PC-9 (cell line): Measurements from ENCODE around the gene WDR5B. TPM values are rescaled to one million over a fixed set of nuclear protein-coding genes. Genes with fewer than 3 reads are reported as not detected.

Experiments used
- BruUV-seq: library from RNA; stranded (reverse); fragments of 400-500 nt; replicated peaks from 2 replicates; lab custom pipeline; 2021; lab: Mats Ljungman, UMichigan
- CTCF ChIA-PET: fragments of 300-600 bp; sonication (Branson Sonifier 250); formaldehyde crosslinking; loops from one replicate; lab custom pipeline; 2022; ENCODE audit warnings: antibody characterized with exemption; lab: Charles Lee
- POLR2A ChIA-PET: fragments of 300-600 bp; sonication (Branson Sonifier 250); formaldehyde crosslinking; loops from one replicate; lab custom pipeline; 2022; ENCODE audit warnings: antibody characterized with exemption; ENCODE audit not compliant: unreplicated experiment; lab: Charles Lee
- DNase-seq, 2 experiments: peaks; one replicate each; pipeline versions ENCODE4 v3.0.0 to v3.0.0-alpha.2; 2015 to 2022; ENCODE audit warnings: mixed read lengths in 1 of 2
- H2AFZ ChIP-seq: fragments of 200-600 bp; sonication (generic); 2 replicates; pipeline ENCODE4 v1.8.1; 2017; ENCODE audit warnings: antibody characterized with exemption
- H3F3A ChIP-seq: fragments of 200-600 bp; sonication (generic); 2 replicates; pipeline ENCODE4 v1.8.1; 2017; ENCODE audit warnings: antibody characterized with exemption, mild to moderate bottlenecking, low read depth; ENCODE audit not compliant: insufficient read depth
- H3K27ac ChIP-seq: fragments of 200-600 bp; sonication (generic); 2 replicates; pipeline ENCODE4 v1.6.1; 2016; ENCODE audit warnings: mixed run types
- H3K27me3 ChIP-seq: fragments of 200-600 bp; sonication (generic); 2 replicates; pipeline ENCODE4 v1.6.1; 2016; ENCODE audit warnings: low read depth, mixed run types; ENCODE audit not compliant: insufficient read depth
- H3K36me3 ChIP-seq: fragments of 200-600 bp; sonication (generic); 2 replicates; pipeline ENCODE4 v1.6.1; 2016; ENCODE audit warnings: low read depth, mixed run types
- H3K4me1 ChIP-seq: fragments of 200-600 bp; sonication (generic); replicated peaks from 2 replicates; pipeline ENCODE4 v1.6.1; 2016; ENCODE audit warnings: mixed run types; ENCODE audit not compliant: insufficient read depth
- H3K4me2 ChIP-seq: fragments of 200-600 bp; sonication (generic); 2 replicates; pipeline ENCODE4 v1.6.1; 2017; ENCODE audit warnings: mixed run types
- H3K4me3 ChIP-seq: fragments of 200-600 bp; sonication (generic); 2 replicates; pipeline ENCODE4 v1.6.1; 2016; ENCODE audit warnings: mixed run types
- H3K79me2 ChIP-seq: fragments of 200-600 bp; sonication (generic); 2 replicates; pipeline ENCODE4 v1.6.1; 2017; ENCODE audit warnings: low read depth, mixed run types
- H3K9me2 ChIP-seq: fragments of 200-600 bp; sonication (generic); 2 replicates; pipeline ENCODE4 v1.8.1; 2017; ENCODE audit warnings: mild to moderate bottlenecking; ENCODE audit not compliant: insufficient read depth
- H3K9me3 ChIP-seq: fragments of 200-600 bp; sonication (generic); 2 replicates; pipeline ENCODE4 v1.8.1; 2016; ENCODE audit warnings: low read depth; ENCODE audit not compliant: insufficient read depth
- H4K20me1 ChIP-seq: fragments of 200-600 bp; sonication (generic); 2 replicates; pipeline ENCODE4 v1.8.1; 2017; ENCODE audit not compliant: insufficient read depth
- EZH2 ChIP-seq: fragments of 200-600 bp; sonication (generic); IDR thresholded peaks from 2 replicates; pipeline ENCODE4 v1.8.0; 2017; ENCODE audit warnings: antibody characterized with exemption, low read depth
- intact Hi-C: fragments of 100-400 bp; cut with micrococcal nuclease; formaldehyde crosslinking; loops from one replicate; pipeline ENCODE4 v1.10.0; 2022; ENCODE audit not compliant: unreplicated experiment
- total RNA-seq: library from RNA; stranded (reverse); gene quantifications from 2 replicates; pipeline ENCODE4 v1.2.3, GENCODE V29; 2021
- TF ChIP-seq, protein P1 (sequence below): fragments of 200-600 bp; sonication (generic); conservative IDR thresholded peaks from 2 replicates; pipeline ENCODE4 v1.6.1; 2017; ENCODE audit warnings: mixed run types, antibody characterized with exemption, mild to moderate bottlenecking, moderate library complexity

The WDR5B gene
- total RNA-seq, 1 experiment from 2014 or later, result 5.8 TPM

DNA sequence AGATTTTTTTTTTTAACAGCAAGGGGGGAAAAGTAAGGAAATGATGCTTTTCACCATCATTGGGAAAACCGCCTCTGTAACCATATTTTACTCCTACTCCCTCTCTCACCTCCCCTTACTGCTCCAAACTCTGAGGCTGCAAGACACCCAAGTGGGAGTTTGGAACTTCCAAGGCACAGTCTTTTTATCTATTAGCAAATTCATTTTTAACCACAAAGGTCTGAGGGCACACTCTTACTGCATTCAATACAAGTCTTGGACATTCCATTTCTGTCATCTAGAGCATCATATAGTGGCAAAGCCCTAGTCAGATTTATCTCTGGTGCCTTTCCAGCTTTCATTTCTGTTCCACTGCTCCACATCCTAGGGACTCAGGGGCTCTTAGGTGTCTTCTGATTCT is 18.7 kb downstream of the WDR5B start:
- intact Hi-C loops, result loop anchor here (10.0 kb wide), 2 partner anchors 398 to 548 kb away; partner anchors contain the start of genes HSPBAP1 and SLC49A4
- no peaks in the 10 kb centered on the region for H3K9me2 ChIP-seq
- no peak overlapping the region for H3K4me2 ChIP-seq
- no peak overlapping the region for H3K27ac ChIP-seq
- DNase-seq, result no peak
- H3K4me1 ChIP-seq, result no peaks in the 10 kb centered on the region
- POLR2A ChIA-PET, result no interaction called here
- H3K9me3 ChIP-seq, result no peaks in the 10 kb centered on the region
- H3F3A ChIP-seq, result no peaks in the 10 kb centered on the region; the same call in 1 of the 2 replicates
- TF ChIP-seq, protein P1, sequence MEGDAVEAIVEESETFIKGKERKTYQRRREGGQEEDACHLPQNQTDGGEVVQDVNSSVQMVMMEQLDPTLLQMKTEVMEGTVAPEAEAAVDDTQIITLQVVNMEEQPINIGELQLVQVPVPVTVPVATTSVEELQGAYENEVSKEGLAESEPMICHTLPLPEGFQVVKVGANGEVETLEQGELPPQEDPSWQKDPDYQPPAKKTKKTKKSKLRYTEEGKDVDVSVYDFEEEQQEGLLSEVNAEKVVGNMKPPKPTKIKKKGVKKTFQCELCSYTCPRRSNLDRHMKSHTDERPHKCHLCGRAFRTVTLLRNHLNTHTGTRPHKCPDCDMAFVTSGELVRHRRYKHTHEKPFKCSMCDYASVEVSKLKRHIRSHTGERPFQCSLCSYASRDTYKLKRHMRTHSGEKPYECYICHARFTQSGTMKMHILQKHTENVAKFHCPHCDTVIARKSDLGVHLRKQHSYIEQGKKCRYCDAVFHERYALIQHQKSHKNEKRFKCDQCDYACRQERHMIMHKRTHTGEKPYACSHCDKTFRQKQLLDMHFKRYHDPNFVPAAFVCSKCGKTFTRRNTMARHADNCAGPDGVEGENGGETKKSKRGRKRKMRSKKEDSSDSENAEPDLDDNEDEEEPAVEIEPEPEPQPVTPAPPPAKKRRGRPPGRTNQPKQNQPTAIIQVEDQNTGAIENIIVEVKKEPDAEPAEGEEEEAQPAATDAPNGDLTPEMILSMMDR, result no peak
- TF ChIP-seq EZH2, result no peak
- H4K20me1 ChIP-seq, result no peaks in the 10 kb centered on the region
- BruUV-seq, result no TSS peak
- H3K79me2 ChIP-seq, result no peaks in the 10 kb centered on the region
- no peaks in the 10 kb centered on the region for H3K36me3 ChIP-seq
- H2AFZ ChIP-seq, result no peak overlapping the region
- CTCF ChIA-PET, result no interaction called here
- H3K27me3 ChIP-seq, result no peaks in the 10 kb centered on the region
- H3K4me3 ChIP-seq, result no peak overlapping the region

DNA sequence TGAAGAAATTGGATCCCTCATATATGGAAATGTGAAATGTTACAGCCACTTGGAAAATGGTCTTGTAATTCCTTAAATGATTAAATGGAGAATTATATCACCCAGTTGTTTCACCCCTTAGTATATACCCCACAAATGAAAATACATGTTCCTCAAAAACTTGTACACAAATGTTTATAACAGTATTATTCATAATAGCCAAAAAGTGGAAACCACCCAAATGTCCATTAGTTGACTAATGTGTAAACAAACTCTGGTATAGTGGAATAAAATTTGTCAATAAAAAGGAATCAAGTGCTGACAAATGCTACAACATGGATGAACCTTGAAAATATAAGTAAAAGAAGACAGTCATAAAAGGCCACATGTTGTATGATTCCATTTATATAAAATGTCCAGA is 19.4 kb downstream of the WDR5B start:
- no peaks in the 10 kb centered on the region for H3K9me2 ChIP-seq
- H3K4me2 ChIP-seq, result no peak overlapping the region
- ChIA-PET CTCF (no interaction called here), POLR2A (no interaction called here)
- no peaks in the 10 kb centered on the region for H4K20me1 ChIP-seq
- no peaks in the 10 kb centered on the region for H3K27me3 ChIP-seq
- no peaks in the 10 kb centered on the region for H3K4me1 ChIP-seq
- BruUV-seq, result no TSS peak
- no peaks in the 10 kb centered on the region; the same call in 1 of the 2 replicates for H3F3A ChIP-seq
- H3K79me2 ChIP-seq, result no peaks in the 10 kb centered on the region
- intact Hi-C loops, result loop anchor here (10.0 kb wide), 2 partner anchors 398 to 548 kb away; partner anchors contain the start of genes HSPBAP1 and SLC49A4
- TF ChIP-seq, protein P1, result no peak
- no peak for TF ChIP-seq EZH2
- no peak overlapping the region for H2AFZ ChIP-seq
- no peak for DNase-seq
- H3K4me3 ChIP-seq, result no peak overlapping the region
- H3K36me3 ChIP-seq, result no peaks in the 10 kb centered on the region
- no peak overlapping the region for H3K27ac ChIP-seq
- H3K9me3 ChIP-seq, result no peaks in the 10 kb centered on the region

GRCh38 chr3:122395582-122395981 is 20.3 kb downstream of the WDR5B start:
- H2AFZ ChIP-seq, result no peak overlapping the region
- H3K4me1 ChIP-seq, result no peaks in the 10 kb centered on the region
- no TSS peak for BruUV-seq
- CTCF ChIA-PET, result no interaction called here
- no peaks in the 10 kb centered on the region for H3K36me3 ChIP-seq
- DNase-seq, result no peak
- no peaks in the 10 kb centered on the region for H3K9me3 ChIP-seq
- no peaks in the 10 kb centered on the region for H3K27me3 ChIP-seq
- no peaks in the 10 kb centered on the region for H4K20me1 ChIP-seq
- H3K9me2 ChIP-seq, result no peaks in the 10 kb centered on the region
- H3K4me3 ChIP-seq, result no peak overlapping the region
- no peaks in the 10 kb centered on the region; the same call in 1 of the 2 replicates for H3F3A ChIP-seq
- POLR2A ChIA-PET, result interaction anchor here (0.8 kb wide), 1 partner anchor 20 kb away, joined by 9 read pairs; the partner anchor contains the start of gene WDR5B
- TF ChIP-seq, protein P1, result no peak
- no peak for TF ChIP-seq EZH2
- intact Hi-C loops, result loop anchor here (10.0 kb wide), 2 partner anchors 399 to 549 kb away; partner anchors contain the start of genes HSPBAP1 and SLC49A4
- no peak overlapping the region for H3K4me2 ChIP-seq
- H3K27ac ChIP-seq, result no peak overlapping the region
- H3K79me2 ChIP-seq, result no peaks in the 10 kb centered on the region
